Tibial artery (tissue), 4 donors: ENCODE measurements around the gene RASA4B.
A peak's percentile ranks its signal among the peaks of the same experiment; 100 is the strongest.
"Not testable (repeated sequence)": the region's sequence is repeated elsewhere in the genome, so short reads cannot be mapped to it uniquely, and the experiment has no call there.

ENCODE experiments used
- DNase-seq, 2 donors: peaks; one replicate each; pipeline ENCODE4 v3.0.0-alpha.2; 2019
- H3K27ac ChIP-seq, 2 donors: fragments of 200-600 bp; sonication (generic) in 1 of 2; 1 replicate in 1 of 2; 2 replicates in 1 of 2; pipeline ENCODE4 v1.5.1; 2018 to 2019; ENCODE audit warnings: mild to moderate bottlenecking in 1 of 2
- H3K27me3 ChIP-seq, 2 donors: fragments of 200-600 bp; sonication (generic) in 1 of 2; one replicate each; pipeline versions ENCODE4 v1.5.1 to v1.6.0; 2016 to 2019
- H3K36me3 ChIP-seq, 3 donors: fragments of 200-600 bp; sonication (generic) in 2 of 3; one replicate each; pipeline ENCODE4 v1.5.1; 2016 to 2019; ENCODE audit warnings: mild to moderate bottlenecking in 2 of 3
- H3K4me1 ChIP-seq, 4 donors: fragments of 200-600 bp; sonication (generic) in 2 of 4; 1 replicate in 3 of 4; 2 replicates in 1 of 4; pipeline ENCODE4 v1.5.1; 2016 to 2019
- H3K4me3 ChIP-seq, 2 donors: fragments of 200-600 bp; sonication (generic) in 1 of 2; 1 replicate in 1 of 2; 2 replicates in 1 of 2; pipeline ENCODE4 v1.5.1; 2018 to 2019; ENCODE audit warnings: mild to moderate bottlenecking in 2 of 2
- H3K9me3 ChIP-seq, 3 donors: fragments of 200-600 bp; sonication (generic) in 1 of 3; one replicate each; pipeline ENCODE4 v1.5.1; 2016 to 2019
- intact Hi-C: fragments of 100-400 bp; cut with DNase I; formaldehyde crosslinking; loops from one replicate; pipeline ENCODE4 v1.15.0; 2023; ENCODE audit warnings: low total_unique reads
- TF ChIP-seq, protein P1 (sequence below), 2 experiments: fragments of 200-600 bp in 1 of 2; fragments of 450-650 bp in 1 of 2; IDR thresholded peaks; one replicate each; pipeline ENCODE4 v1.5.1; 2017 to 2019; ENCODE audit warnings: antibody characterized with exemption in 2 of 2, mild to moderate bottlenecking in 1 of 2, moderate library complexity in 1 of 2

Gene RASA4B

DNA sequence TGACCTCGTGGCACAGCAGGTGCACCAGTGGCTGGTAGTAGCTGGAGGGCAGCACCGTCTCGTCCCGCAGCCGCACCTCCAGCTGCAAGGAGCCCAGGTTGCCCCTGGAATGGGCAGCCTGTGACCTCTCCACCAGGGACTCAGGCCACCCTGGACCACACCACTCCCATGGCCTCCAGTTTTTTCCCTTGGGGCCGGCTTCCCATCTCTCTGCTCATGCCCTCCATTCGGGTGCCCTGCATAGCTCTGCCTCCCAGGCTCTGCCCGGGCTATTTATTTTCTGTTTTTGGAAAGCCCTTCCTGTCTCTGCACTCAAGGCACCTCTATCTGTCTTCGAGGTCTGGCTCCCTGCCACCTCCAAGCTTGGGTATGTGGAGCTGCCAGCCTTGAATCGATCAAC is 20.7 kb downstream of the RASA4B start:
- DNase-seq, intact Hi-C loops, H3K27ac ChIP-seq, H3K27me3 ChIP-seq, H3K36me3 ChIP-seq, H3K4me1 ChIP-seq, H3K9me3 ChIP-seq, H3K4me3 ChIP-seq: not testable (repeated sequence)

DNA sequence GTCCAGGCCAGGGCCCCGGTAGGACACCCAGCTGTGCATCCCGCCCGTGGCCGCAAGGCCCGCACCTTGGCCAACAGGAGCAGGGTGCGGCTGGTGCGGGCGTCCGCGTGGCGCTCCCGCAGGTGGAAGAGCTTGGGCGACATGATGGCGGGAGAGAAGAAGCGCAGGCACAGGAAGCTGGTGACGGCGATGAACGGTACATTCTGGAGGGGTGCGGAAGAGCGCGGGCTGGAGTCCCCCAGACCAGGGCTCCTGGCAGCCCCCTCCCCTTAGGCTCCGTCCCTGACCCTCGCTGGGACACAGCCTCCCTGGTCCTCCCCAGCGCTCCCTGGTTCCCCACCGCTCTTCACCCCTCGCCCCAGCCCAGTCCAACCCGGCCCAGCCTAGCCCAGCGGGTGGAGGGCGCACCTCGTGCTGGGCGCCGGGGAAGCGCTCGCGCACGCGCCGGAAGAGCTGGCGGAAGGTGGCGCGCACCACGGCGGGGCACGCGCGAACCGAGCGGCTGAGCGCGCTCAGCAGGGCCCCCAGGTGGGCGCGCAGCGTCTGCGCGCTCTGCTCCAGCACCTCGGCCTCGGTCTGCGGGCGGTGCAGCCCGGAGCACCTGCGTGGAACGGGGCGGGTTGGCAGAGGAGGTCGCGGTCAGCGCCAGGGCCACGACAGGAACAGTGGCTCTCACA is 23.0 kb downstream of the RASA4B start:
- H3K27me3 ChIP-seq, intact Hi-C loops, DNase-seq, H3K4me3 ChIP-seq, H3K27ac ChIP-seq, H3K9me3 ChIP-seq, H3K4me1 ChIP-seq, H3K36me3 ChIP-seq: not testable (repeated sequence)

DNA sequence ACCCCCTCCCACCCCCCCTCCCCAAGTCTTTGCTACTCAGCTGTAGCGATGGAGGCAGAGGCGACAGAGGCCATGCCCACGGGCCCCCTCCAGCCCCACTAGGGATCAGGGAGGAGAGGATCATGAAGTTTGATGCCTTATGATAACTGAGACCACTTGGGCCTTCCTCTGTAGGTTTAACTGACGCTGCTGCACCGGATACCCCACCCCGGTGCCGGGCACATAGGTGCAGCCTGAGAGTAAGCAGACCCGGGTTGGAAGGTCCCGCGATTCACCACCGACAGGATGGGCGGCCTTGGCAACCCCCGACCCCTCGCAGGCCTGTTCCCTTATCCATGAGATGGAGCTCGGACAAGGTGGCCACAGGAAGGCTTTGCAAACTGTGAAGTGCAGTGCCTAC is 23.6 kb downstream of the RASA4B start:
- H3K4me3 ChIP-seq, H3K27me3 ChIP-seq, H3K27ac ChIP-seq, intact Hi-C loops, H3K9me3 ChIP-seq, H3K4me1 ChIP-seq, H3K36me3 ChIP-seq: not testable (repeated sequence)
- DNase-seq = peak; percentile 16 to 27

GRCh38 chr7:102493220-102493935 is 24.2 kb downstream of the RASA4B start:
- H3K4me3 ChIP-seq, intact Hi-C loops, H3K27ac ChIP-seq, H3K27me3 ChIP-seq, H3K9me3 ChIP-seq, H3K4me1 ChIP-seq, H3K36me3 ChIP-seq, DNase-seq: not testable (repeated sequence)

DNA sequence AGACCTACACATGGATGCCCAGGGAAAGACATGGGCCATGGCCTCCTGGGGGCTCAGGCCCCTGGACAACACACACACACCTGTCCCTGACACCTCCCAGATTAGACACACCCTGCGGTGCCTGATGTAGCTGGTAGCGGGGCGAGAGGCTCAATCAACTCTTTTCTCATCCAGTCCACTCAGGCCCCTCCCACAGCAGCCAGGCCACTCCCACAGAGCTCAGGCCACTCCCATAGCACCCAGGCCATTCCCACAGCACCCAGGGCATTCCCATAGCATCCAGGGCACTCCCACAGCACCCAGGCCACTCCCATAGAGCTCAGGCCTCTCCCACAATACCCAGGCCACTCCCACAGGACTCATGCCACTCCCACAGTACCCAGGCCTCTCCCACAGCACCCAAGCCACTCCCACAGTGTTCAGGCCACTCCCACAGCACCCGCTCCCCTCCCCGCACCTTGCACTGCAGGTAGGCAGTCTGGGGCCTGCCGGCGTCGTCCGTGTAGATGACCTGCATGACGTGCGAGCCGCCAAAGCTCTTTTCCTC is 27.0 kb downstream of the RASA4B start:
- intact Hi-C loops, H3K27me3 ChIP-seq, H3K27ac ChIP-seq, H3K4me1 ChIP-seq, H3K4me3 ChIP-seq, H3K36me3 ChIP-seq, H3K9me3 ChIP-seq: not testable (repeated sequence)
- peak; percentile 7 to 65 for DNase-seq

DNA sequence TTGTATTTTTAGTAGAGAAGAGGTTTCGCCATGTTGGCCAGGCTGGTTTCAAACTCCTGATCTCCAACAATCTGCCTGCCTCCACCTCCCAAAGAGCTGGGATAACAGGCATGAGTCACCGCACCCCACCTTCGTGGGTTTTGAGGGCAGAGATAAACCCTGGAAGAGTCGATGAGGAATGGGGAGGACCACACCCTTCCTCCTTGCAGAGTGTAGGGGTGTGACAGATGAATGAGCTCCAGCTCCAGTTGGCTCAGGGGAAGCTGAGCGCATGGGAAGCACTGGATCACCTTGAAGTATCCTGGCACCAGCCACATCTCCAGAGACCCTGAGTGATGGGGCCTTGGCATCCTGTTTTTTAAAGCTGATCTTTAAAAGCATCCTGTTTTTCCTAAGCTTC is 33.3 kb downstream of the RASA4B start:
- H3K27me3 ChIP-seq, H3K4me1 ChIP-seq, intact Hi-C loops, H3K36me3 ChIP-seq, H3K9me3 ChIP-seq, H3K4me3 ChIP-seq, DNase-seq, H3K27ac ChIP-seq: not testable (repeated sequence)

DNA sequence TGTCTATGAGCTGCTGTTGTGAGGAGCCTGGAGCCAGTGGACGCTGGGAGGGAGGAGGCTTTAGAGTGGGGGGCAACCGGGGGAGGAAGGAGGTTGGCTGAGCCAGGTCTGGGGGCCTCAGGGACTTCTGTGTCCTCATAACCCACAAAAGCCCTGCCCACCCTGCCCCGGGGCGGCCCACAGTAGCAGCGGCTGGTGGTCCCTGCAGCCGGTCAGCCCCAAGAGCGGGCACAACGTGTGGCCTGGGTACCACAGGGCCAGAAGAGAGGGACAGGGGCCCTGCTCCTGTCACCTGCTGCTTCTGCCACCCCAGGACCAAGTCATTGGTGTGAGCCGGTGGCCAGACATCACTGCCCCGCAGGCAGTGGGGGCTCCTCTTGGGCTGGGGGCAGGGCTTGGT is 35.6 kb downstream of the RASA4B start:
- H3K27me3 ChIP-seq, H3K27ac ChIP-seq, H3K4me3 ChIP-seq, H3K4me1 ChIP-seq, H3K36me3 ChIP-seq, H3K9me3 ChIP-seq, intact Hi-C loops: not testable (repeated sequence)
- DNase-seq = peak; percentile 7 to 25

DNA sequence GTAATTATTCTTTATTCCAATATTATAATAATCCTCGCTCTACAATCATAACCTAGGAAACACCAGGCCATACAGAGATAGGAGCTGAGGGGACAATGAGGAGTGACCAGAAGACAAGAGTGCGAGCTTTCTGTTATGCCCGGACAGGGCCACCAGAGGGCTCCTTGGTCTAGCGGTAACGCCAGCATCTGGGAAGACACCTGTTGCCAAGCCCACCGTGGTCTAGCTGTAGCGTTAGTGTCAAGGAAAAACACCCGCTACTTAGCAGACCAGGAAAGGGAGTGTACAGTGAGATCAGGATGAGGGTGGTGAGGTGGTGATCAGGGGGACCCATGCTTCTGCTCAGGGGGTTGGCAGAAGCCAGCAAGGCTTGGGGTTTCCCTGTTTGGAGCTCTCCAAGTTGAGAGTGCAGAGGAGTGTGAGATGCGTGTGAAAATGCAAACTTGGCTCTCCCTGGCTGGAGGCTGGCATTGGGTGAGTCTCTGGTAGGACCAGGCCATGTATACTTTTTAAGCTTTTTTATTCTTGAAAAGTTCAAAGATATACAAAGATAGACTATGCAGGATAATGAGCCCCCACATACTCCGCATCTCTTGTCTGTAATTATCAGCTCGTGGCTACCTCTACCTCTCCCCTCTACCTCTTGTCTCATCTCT is 37.5 kb downstream of the RASA4B start:
- H3K27ac ChIP-seq, H3K4me1 ChIP-seq, H3K4me3 ChIP-seq, H3K9me3 ChIP-seq, H3K27me3 ChIP-seq, intact Hi-C loops, H3K36me3 ChIP-seq: not testable (repeated sequence)
- TF ChIP-seq, protein P1, sequence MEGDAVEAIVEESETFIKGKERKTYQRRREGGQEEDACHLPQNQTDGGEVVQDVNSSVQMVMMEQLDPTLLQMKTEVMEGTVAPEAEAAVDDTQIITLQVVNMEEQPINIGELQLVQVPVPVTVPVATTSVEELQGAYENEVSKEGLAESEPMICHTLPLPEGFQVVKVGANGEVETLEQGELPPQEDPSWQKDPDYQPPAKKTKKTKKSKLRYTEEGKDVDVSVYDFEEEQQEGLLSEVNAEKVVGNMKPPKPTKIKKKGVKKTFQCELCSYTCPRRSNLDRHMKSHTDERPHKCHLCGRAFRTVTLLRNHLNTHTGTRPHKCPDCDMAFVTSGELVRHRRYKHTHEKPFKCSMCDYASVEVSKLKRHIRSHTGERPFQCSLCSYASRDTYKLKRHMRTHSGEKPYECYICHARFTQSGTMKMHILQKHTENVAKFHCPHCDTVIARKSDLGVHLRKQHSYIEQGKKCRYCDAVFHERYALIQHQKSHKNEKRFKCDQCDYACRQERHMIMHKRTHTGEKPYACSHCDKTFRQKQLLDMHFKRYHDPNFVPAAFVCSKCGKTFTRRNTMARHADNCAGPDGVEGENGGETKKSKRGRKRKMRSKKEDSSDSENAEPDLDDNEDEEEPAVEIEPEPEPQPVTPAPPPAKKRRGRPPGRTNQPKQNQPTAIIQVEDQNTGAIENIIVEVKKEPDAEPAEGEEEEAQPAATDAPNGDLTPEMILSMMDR (IDR thresholded peaks at IDR 0.05) = peak; percentile 45 to 51
- peak; percentile 29 to 62 for DNase-seq

DNA sequence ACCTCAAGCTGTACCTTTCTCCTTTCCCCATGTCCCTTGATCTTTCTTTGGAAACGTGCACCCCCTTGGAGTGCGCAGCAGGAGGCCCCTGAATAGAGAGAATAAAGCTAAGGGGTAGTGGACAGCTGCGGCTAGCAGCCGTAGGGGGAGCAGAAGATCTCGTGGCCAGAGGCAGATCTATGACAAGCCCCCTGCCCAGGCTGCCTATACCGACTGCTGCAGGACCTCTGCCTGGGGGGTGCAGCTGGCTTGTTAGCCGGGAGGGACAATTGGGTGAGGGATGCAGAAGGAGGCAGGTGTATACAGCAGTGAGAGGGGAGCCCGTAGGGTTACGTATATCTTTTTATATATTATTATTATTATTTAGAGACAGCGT is 38.4 kb downstream of the RASA4B start:
- H3K27me3 ChIP-seq, DNase-seq, H3K36me3 ChIP-seq, H3K4me1 ChIP-seq, H3K4me3 ChIP-seq, H3K9me3 ChIP-seq, intact Hi-C loops, H3K27ac ChIP-seq: not testable (repeated sequence)
